Embryonic facial prominence (tissue), 1 donor: Measurements from ENCODE around the gene ANGPTL2.
A peak's percentile ranks its signal among the peaks of the same experiment; 100 is the strongest.

ENCODE experiments used
- DNase-seq: peaks from one replicate; pipeline ENCODE4 v3.0.0-alpha.2; 2016; ENCODE audit errors: extremely low spot score

The ANGPTL2 gene

GRCh38 chr9:127076860-127077643, 45.4 kb downstream of the ANGPTL2 start:
- DNase-seq, result no peak

- no peak for DNase-seq
Measured at GRCh38 chr9:127075624-127076372, 46.6 kb downstream of the ANGPTL2 start.

- DNase-seq, result no peak
Measured at GRCh38 chr9:127074561-127075548, 47.6 kb downstream of the ANGPTL2 start.

- DNase-seq, result no peak
Measured at GRCh38 chr9:127067603-127068220, 54.7 kb downstream of the ANGPTL2 start.

- no peak for DNase-seq
Measured at GRCh38 chr9:127066851-127067136, 55.6 kb downstream of the ANGPTL2 start.

GRCh38 chr9:127066060-127066850, 56.2 kb downstream of the ANGPTL2 start:
- no peak for DNase-seq

GRCh38 chr9:127065592-127065991, 56.8 kb downstream of the ANGPTL2 start:
- DNase-seq, result no peak

GRCh38 chr9:127064335-127064734, 58.1 kb downstream of the ANGPTL2 start:
- no peak for DNase-seq

- no peak for DNase-seq
Measured at GRCh38 chr9:127061411-127061810, 61.0 kb downstream of the ANGPTL2 start.

GRCh38 chr9:127059765-127060361, 62.6 kb downstream of the ANGPTL2 start:
- no peak for DNase-seq

- DNase-seq, result no peak
Measured at GRCh38 chr9:127059030-127059429, 63.4 kb downstream of the ANGPTL2 start.

- DNase-seq, result no peak
Measured at GRCh38 chr9:127058645-127059021, 63.8 kb downstream of the ANGPTL2 start.

GRCh38 chr9:127058011-127058644, 64.3 kb downstream of the ANGPTL2 start:
- no peak for DNase-seq

- no peak for DNase-seq
Measured at GRCh38 chr9:127056446-127056845, 66.0 kb downstream of the ANGPTL2 start.

GRCh38 chr9:127055745-127056402, 66.6 kb downstream of the ANGPTL2 start:
- DNase-seq, result no peak

- DNase-seq, result no peak
Measured at GRCh38 chr9:127053960-127054359, 68.5 kb downstream of the ANGPTL2 start.

GRCh38 chr9:127053057-127053821, 69.2 kb downstream of the ANGPTL2 start:
- DNase-seq, result peak; percentile 61

GRCh38 chr9:127051881-127052595, 70.4 kb downstream of the ANGPTL2 start:
- no peak for DNase-seq
